Smooth muscle cell (in vitro differentiated cells): ENCODE measurements around the gene DGCR6L. TPM values are rescaled to one million over a fixed set of nuclear protein-coding genes. Genes with fewer than 3 reads are reported as not detected.
"Not testable (repeated sequence)": the region's sequence is repeated elsewhere in the genome, so short reads cannot be mapped to it uniquely, and the experiment has no call there.

Experiments
- DNase-seq: peaks from one replicate; lab custom pipeline; 2025; ENCODE audit not compliant: unreplicated experiment; lab: John Stamatoyannopoulos, UW
- H2AFZ ChIP-seq: fragments of 200-600 bp; sonication (generic); 2 replicates; pipeline ENCODE4 v1.6.0; 2016; ENCODE audit warnings: antibody characterized with exemption, low read depth, mild to moderate bottlenecking
- H3F3A ChIP-seq: fragments of 200-600 bp; sonication (generic); 2 replicates; pipeline ENCODE4 v1.6.0; 2017; ENCODE audit warnings: antibody characterized with exemption, low read depth
- H3K27ac ChIP-seq: fragments of 200-600 bp; sonication (generic); 2 replicates; pipeline ENCODE4 v1.5.1; 2016; ENCODE audit warnings: low read depth, mild to moderate bottlenecking
- H3K27me3 ChIP-seq: fragments of 200-600 bp; sonication (generic); 2 replicates; pipeline ENCODE4 v1.6.1; 2016; ENCODE audit warnings: low read depth, mild to moderate bottlenecking
- H3K36me3 ChIP-seq: fragments of 200-600 bp; sonication (generic); 2 replicates; pipeline ENCODE4 v1.5.1; 2016; ENCODE audit warnings: low read depth
- H3K4me1 ChIP-seq: fragments of 200-600 bp; sonication (generic); 2 replicates; pipeline ENCODE4 v1.5.1; 2016; ENCODE audit warnings: low read depth
- H3K4me2 ChIP-seq: fragments of 200-600 bp; sonication (generic); 2 replicates; pipeline ENCODE4 v1.6.0; 2016; ENCODE audit warnings: mild to moderate bottlenecking
- H3K4me3 ChIP-seq: fragments of 200-600 bp; sonication (generic); 2 replicates; pipeline ENCODE4 v1.5.1; 2016; ENCODE audit warnings: mild to moderate bottlenecking
- H3K79me2 ChIP-seq: fragments of 200-600 bp; sonication (generic); 2 replicates; pipeline ENCODE4 v1.6.0; 2016; ENCODE audit warnings: low read depth, mild to moderate bottlenecking
- H3K9ac ChIP-seq: fragments of 200-600 bp; sonication (generic); 2 replicates; pipeline ENCODE4 v1.6.0; 2016; ENCODE audit warnings: low read depth
- H3K9me3 ChIP-seq: fragments of 200-600 bp; sonication (generic); replicated peaks from 2 replicates; pipeline ENCODE4 v1.5.1; 2016; ENCODE audit warnings: low read depth
- H4K20me1 ChIP-seq: fragments of 200-600 bp; sonication (generic); 2 replicates; pipeline ENCODE4 v1.6.0; 2016; ENCODE audit warnings: low read depth
- WGBS: methylation state at CpG from one replicate; pipeline ENCODE4 v1.1.7; 2016; ENCODE audit warnings: low lambda C conversion rate; 5-methylcytosine and 5-hydroxymethylcytosine counted together
- polyA plus RNA-seq: library from polyadenylated mRNA; unstranded; fragments of >200 nt; fragmentation: Nextera tagmentation; extraction: Ambion mirVana; gene quantifications from 2 replicates; pipeline ENCODE4 v1.2.1, GENCODE V29; 2016
- total RNA-seq: library from RNA; depleted of rRNA; stranded (reverse); fragments of >200 nt; gene quantifications from 2 replicates; pipeline ENCODE4 v1.2.3, GENCODE V29; 2014
- TF ChIP-seq, protein P1 (sequence below): fragments of 200-600 bp; sonication (generic); IDR thresholded peaks from 2 replicates; pipeline ENCODE4 v1.5.1; 2017; ENCODE audit warnings: borderline replicate concordance, mild to moderate bottlenecking, antibody characterized with exemption; ENCODE audit not compliant: insufficient read depth, poor library complexity, severe bottlenecking

DGCR6L gene
- total and polyA plus RNA-seq, 2 experiments from 2014 or later: 30.3 to 77.6 TPM

DNA sequence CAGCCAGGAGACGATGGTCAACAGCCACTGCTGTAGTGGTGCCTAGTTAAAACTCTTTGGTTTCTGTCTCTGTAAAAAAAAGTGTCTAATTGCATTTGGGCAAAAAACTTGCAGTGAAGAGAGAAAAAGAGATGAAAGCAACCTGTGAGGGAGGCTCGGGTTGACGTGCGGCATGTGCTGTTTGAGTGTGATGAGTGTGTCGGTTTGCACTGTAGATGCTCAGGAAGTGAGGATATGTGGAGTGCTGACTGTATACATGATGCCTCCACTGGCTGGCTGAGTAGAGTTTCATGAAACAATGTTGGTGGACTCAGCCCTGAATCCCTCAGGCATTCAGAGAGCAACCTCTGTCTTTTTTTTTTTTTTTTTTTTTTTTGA lies 4.3 kb upstream of the DGCR6L start:
- TF ChIP-seq, protein P1, sequence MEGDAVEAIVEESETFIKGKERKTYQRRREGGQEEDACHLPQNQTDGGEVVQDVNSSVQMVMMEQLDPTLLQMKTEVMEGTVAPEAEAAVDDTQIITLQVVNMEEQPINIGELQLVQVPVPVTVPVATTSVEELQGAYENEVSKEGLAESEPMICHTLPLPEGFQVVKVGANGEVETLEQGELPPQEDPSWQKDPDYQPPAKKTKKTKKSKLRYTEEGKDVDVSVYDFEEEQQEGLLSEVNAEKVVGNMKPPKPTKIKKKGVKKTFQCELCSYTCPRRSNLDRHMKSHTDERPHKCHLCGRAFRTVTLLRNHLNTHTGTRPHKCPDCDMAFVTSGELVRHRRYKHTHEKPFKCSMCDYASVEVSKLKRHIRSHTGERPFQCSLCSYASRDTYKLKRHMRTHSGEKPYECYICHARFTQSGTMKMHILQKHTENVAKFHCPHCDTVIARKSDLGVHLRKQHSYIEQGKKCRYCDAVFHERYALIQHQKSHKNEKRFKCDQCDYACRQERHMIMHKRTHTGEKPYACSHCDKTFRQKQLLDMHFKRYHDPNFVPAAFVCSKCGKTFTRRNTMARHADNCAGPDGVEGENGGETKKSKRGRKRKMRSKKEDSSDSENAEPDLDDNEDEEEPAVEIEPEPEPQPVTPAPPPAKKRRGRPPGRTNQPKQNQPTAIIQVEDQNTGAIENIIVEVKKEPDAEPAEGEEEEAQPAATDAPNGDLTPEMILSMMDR: no peak
- H2AFZ ChIP-seq: no peak overlapping the region
- peak overlapping the region; percentile 63 for H3K27ac ChIP-seq

DNA sequence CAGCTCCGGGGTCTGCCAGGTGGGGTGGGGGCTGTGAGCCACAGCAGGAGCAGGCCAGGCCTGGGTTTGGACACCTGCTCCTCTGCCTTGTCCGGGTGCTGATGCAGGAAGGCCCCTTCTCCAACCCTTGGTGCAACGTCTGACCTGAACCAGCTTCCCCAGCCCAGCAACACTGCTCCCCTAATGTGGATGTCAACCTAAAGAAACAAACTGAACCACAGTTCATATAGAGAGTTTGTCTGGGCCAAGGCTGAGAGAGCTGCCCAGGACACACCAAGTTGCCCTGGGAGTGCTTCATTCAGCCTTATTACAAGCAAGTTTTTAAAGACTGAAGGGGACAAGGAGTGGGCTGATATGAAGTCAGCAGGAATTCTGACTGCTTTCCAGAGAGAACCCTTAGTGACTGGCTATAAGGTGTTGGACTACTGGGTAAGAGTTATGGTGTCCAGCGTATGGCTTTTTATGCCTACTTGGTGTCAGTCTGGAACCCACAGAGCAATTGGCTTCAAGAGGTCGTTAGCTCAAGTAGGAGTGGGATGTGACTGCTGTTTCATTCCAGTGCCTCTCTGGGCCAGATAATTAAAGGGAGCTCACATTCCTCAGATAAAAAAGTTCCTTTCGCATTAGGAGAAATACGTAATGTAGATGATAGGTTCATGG lies 1.8 kb upstream of the DGCR6L start:
- DNase-seq, H3K9me3 ChIP-seq, H3K9ac ChIP-seq, H3K4me3 ChIP-seq, H3K4me1 ChIP-seq, H3F3A ChIP-seq, H3K4me2 ChIP-seq, H2AFZ ChIP-seq, H3K27me3 ChIP-seq, H3K27ac ChIP-seq, H3K36me3 ChIP-seq: not testable (repeated sequence)
- WGBS: 65% methylated on average over 7 of the region's 7 CpGs
- Histone ChIP-seq H4K20me1 (peaks cover 13% of the 10 kb centered on the region), H3K79me2 (peaks cover 25% of the 10 kb centered on the region)

More for the DNA sequence above, 4.3 kb upstream of the DGCR6L start:
- peaks cover 6% of the 10 kb centered on the region for H3K4me1 ChIP-seq
- H3K27me3 ChIP-seq: no peaks in the 10 kb centered on the region
- WGBS: 72% methylated on average over 5 of the region's 5 CpGs
- H3K9ac ChIP-seq: no peak overlapping the region
- H3K36me3 ChIP-seq: no peaks in the 10 kb centered on the region
- H3K9me3 ChIP-seq: no peaks in the 10 kb centered on the region
- H4K20me1 ChIP-seq: no peaks in the 10 kb centered on the region
- DNase-seq: no peak
- peaks cover 9% of the 10 kb centered on the region for H3K79me2 ChIP-seq
- H3F3A ChIP-seq: no peaks in the 10 kb centered on the region
- no peak overlapping the region for H3K4me2 ChIP-seq
- H3K4me3 ChIP-seq: no peak overlapping the region

DNA sequence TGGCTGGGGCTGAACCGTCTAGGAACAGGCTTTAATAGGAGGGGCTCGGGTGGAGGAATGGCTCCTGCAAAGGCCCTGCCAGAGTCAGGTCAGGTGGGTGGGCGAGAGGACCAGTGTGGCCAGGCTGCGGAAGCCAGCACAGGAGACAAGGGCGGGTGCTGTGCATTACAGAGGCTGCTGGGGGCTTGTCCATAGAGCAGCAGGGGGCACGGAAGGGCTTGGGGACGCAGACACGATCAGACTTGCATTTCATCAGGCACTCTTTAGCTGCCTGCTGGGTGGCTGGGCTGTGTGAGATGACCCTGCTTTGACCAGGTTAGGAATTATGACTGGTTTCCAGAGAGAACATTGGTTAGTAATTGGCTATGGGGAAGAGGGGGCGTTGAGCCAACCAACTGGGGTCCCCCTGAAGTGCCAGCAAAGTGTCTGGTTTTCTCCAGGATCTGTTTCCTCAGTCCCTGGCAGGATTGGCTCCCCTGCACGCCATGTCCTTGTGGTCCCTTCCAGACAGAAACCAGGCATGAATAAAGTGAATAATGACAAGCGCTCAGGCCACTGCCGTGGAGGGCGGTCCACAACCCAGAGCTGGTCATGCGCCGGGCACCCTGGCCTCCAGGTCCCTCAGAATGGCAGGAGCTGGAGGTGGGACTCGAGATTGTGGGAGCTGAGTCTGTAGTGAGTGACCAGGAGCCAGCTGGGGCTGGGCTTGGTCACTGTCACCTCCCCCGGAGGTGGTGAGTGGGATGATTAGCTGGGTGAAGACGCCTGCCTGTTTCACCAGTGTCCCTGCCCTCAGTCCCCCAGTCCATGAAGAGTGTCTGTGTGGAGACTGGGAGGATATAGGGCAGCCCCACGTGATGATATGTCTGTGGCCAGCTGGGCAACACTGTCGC lies 1.0 kb upstream of the DGCR6L start:
- H3K9me3 ChIP-seq, DNase-seq, H3F3A ChIP-seq, H3K27me3 ChIP-seq, H3K4me1 ChIP-seq, H3K36me3 ChIP-seq: not testable (repeated sequence)
- Histone ChIP-seq H3K4me2 (peak overlapping the region; percentile 100), H4K20me1 (peaks cover 21% of the 10 kb centered on the region), H2AFZ (peak overlapping the region; percentile 94), H3K27ac (peak overlapping the region; percentile 78), H3K79me2 (peaks cover 25% of the 10 kb centered on the region), H3K9ac (peak overlapping the region; percentile 89), H3K4me3 (peak overlapping the region; percentile 97)
- WGBS: 45% methylated on average over 20 of the region's 20 CpGs

DNA sequence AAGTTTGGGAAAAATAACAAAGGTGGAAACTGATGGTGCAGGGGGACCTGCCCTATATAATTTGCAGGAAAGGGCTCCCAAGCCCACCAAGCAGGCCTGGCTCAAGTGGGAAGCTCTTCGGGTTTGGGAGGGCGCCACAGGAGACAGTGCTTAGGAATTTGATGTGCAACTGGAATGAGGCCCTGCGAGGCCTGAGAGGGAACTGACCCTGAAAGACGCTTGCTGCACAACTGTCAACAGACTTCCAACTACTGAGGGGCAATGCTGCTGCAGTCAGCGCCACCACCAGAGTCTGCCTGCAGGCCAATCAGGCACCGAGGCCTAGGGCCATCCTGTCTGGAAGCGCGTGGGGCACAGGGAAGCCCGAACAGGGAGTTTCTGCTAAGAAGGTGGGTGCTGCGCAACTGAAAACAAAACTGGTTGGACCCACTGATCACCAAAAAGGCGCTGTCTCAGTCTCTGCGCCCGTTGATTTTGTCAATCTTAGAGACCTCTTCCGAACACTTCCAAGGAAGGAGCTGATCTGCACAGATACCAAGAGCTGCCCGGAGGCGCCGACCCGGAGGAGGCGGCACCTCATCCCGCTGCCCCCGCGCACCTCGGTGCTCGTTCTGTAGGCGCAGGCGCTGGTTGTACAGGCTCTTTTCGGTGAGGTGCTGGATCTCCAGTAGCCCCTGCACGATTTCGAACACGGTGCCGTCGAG lies 667 bp downstream of the DGCR6L start:
- Histone ChIP-seq H3K36me3 (no peaks in the 10 kb centered on the region), H3K9me3 (no peaks in the 10 kb centered on the region), H3F3A (no peaks in the 10 kb centered on the region), H3K27ac (peak overlapping the region; percentile 78), H4K20me1 (peaks cover 27% of the 10 kb centered on the region), H3K27me3 (no peaks in the 10 kb centered on the region), H3K4me1 (peaks cover 6% of the 10 kb centered on the region), H3K4me2 (peak overlapping the region; percentile 100), H3K9ac (peak overlapping the region; percentile 89), H3K79me2 (peaks cover 25% of the 10 kb centered on the region), H2AFZ (peak overlapping the region; percentile 94), H3K4me3 (peak overlapping the region; percentile 97)
- TF ChIP-seq, protein P1: no peak
- 7% methylated on average over 31 of the region's 32 CpGs for WGBS
- DNase-seq: no peak

DNA sequence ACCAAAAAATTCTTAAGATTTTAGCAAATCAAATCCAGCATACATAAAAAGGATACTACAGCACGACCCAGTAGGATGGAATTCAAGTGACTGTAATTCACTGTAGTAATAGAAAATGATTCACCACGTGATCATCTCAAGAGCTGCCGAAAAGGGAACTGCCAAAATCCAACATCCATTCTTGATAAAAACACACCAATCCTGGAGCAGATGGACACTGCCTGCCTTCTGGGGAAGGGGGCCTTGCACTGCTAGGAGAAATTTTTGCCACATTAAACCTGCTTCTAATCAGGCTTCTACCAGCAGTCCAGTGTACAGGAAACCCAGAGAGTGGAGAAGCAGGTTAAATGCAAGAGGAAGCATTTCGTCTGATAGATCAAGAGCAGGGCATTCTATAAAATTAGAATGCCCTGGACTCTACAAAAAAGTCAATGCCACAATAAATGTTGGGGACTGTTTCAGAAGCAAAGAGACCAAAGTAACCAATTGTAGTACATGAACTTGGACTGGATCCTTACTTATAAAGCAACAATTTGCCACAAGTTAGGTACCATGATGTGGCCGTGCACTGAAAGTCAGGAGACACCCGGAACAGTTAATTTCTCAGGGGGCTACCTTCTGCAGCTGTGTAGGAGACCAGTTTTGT lies 1.7 kb downstream of the DGCR6L start:
- not testable (repeated sequence) for H3K4me2 ChIP-seq, H2AFZ ChIP-seq, H3K27ac ChIP-seq, H3K9ac ChIP-seq, H3K27me3 ChIP-seq, H3F3A ChIP-seq, H3K4me1 ChIP-seq, H3K9me3 ChIP-seq, H3K36me3 ChIP-seq, DNase-seq, H3K4me3 ChIP-seq
- WGBS: 65% methylated on average over 6 of the region's 6 CpGs
- H4K20me1 ChIP-seq: peaks cover 27% of the 10 kb centered on the region
- H3K79me2 ChIP-seq: peaks cover 25% of the 10 kb centered on the region
